Bone marrow (tissue), 2 donors: ENCODE results near the gene PHYHIPL.
"Not testable (repeated sequence)": the region's sequence is repeated elsewhere in the genome, so short reads cannot be mapped to it uniquely, and the experiment has no call there.

Experiments
- DNase-seq, 2 donors: peaks; one replicate each; lab custom pipeline; 2025; lab: John Stamatoyannopoulos, UW

Gene PHYHIPL

DNA sequence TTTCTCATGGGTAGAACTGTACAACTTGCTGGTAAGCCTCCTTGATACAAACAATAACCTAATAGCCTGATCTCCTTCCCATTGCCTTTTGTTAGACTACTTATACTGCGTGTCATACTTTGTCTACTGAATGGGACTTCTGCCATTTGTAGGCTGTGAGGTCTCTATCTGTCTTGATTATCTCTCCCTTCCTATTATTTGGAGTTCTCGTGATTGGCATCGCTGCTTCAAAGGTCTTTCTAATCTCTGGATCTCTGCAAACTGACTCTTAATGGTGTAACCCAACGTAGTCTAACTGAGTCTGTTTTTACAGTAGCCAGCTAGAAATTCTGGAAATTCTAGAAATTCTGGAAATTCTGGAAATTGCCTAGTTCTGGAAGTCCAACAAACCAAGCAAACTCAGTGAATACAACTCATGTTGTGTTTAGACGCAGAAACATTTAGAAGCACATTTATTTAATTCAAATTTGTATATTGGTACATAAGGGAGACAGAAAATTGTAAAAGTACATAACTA lies 29.8 kb downstream of the PHYHIPL start:
- DNase-seq, result no peak

DNA sequence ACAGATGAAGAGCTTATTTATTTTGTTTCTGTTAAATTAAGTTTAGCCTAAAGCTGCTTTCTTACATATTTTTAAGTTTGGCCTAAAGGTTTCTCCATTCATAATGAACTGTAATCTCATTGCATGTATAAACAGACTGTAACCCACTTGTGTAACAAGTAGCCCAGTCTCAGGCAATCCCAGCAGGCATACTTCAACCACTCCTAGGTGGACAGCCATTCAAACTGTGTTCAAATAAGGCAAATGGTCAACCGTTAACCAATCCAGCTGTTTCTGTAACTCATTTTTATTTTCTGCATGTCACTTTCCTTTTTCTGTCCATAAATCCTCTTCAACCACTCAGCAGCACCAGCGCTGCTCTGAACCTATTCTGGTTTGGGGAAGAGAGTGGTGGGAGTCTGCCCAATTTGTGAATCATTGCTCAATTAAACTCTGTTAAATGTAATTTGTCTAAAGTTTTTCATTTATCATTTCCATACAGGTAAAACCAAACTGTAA lies 35.9 kb downstream of the PHYHIPL start:
- no peak for DNase-seq

DNA sequence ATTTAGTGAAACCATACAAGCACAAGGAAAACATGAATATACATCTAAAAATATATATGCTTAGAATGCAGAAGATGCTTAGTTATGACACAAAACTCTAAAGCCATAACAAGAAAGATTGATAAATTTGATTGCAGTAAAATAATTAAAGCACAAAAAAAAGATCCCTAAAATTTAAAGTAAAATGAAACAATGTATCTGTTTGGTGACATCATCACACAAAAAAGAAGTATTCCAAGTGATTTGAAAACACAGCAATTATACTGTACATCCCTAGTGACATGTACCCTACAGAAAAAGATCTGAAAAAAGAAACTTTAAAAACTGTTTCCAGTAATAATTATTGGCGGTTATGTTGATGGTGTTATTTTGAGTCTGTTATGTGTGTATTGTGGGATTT lies 37.7 kb downstream of the PHYHIPL start:
- no peak for DNase-seq

DNA sequence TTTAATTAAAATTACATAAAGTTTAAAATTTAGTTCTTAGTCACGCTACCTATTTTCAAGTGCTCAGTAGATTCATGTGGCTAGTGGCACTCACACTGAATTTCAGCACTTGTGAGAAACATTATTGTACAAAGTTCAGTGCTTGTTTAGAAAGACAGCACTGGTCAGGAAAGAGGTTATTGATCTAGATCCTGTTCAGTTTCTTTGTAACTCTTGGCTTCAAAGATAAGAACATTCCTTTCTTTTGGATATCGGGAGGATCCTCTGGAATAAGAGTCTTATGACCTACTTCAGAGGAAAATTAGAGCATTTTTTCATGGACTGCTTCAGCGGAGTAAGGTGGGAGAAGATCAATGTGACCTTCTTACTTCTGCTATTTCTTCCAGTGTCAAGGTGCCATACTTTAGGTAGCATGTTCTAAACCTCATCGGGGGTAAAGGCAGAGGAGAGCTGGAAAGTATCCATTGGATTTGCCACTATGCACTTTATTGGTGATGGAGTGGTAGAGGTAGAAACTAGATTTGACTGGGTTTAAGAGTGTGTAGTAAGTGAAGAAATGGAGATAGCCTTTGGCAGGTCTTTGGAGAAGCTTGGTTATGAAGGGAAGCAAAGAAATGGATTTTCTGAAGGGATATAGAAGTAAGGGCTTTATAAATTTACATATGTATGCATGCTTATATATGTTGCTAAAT lies 39.9 kb downstream of the PHYHIPL start:
- no peak for DNase-seq

DNA sequence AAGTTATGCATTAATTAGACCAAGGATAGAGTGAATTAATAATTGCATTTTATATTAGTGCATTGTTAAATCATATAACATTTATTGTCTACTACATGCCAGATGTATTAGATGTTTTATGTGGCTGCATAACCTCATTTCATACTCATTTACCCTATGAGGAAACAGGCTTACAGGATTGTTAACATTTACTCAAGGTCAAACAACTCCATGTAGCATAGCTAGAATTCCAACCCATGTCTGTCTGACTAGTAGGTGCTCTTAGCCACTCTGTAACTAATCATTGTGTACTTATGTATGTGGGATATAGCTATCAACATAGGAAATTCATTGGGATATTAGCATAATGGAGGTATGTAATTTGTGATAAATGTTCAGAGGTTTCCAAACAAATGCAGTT lies 46.3 kb downstream of the PHYHIPL start:
- DNase-seq, result no peak

DNA sequence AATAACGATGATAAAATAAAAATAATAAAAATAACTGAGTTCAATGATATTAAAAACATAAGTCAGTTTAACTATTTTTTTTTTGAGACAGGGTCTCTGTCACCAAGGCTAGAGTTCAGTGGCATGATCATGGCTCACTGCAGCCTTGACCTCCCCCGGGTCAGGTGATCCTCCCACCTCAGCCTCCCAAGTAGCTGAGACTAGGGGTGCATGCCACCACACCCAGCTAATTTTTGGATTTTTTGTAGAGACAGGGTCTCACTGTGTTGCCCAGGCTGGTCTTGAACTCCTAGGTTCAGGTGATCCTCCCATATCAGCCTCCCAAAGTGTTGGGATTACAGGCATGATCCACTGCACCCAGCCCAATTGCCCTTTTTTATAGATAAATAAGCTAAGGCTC lies 47.2 kb downstream of the PHYHIPL start:
- DNase-seq, result not testable (repeated sequence)

DNA sequence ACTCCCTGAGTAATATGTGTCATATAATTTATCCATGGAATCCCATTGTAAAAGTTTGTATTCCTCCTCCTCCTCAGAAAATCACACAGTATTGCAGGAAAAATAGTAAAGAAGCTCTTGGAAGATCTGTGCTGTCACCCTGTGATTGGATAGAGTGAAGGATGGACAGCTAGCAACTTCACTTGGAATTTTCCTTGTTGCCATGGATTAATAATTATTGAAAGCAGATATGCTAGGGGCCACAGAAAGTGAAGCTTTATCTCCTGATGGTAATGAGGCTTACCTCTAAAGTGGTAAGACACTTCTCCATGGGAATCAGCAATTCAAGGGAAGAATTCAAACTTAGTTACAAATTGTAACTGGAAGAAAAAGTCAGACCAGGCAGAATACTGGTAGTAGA lies 48.8 kb downstream of the PHYHIPL start:
- no peak for DNase-seq

DNA sequence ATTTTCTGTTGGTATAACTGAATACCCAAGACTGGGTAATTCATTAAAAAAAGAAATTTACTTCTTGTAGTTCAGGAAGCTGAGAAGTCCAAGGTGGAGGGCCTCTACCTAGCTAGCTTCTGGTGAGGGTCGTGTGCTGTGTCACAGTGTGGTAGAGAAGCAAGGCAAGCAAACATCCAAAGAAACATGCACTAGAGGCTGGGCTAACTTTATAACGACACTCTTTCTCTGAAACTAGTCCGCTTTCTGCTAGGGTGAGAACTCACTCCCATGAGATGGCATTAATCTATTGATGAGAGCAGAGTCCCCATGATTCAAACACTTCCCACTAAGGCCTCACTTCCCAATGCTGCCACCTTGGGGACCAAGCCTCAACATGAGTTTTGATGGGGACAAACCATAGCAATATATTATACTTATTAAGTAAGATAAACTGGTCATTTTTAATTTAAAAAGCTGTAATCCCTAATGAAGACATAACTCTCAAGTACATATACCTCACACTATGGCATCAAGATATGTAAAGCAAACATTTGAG lies 50.8 kb downstream of the PHYHIPL start:
- no peak for DNase-seq

DNA sequence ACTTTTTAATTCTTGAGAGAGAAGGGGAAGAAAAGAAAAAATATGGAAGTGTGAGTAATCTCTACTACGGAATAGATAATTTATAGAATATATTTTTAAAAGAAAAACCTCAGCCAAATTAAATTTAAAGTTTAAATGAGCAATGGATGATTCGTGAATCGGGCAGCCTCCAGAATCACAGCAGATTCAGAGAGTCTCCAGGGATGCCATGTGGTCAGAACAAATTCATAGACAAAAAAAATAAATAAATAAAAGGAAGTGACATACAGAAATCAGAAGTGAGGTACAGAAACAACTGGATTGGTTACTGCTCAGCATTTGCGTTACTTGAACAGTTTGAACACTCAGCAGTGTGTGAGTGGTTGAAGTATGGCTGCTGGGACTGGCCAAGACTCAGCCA lies 53.0 kb downstream of the PHYHIPL start:
- DNase-seq, result no peak

DNA sequence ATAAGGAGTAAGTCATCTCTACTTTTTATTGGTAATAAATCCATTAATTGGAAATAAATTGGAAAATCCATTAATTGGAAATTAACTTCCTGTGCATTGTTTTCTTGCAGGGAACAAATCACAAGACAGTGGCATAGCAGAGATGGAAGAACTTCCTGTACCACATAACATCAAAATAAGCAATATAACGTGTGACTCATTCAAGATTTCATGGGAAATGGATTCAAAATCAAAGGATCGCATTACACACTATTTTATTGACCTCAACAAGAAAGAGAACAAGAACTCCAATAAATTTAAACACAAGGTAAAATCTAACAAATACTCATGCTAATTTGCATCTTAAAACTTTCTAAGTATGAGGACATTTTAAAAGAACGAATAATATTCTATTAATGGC lies 57.8 kb downstream of the PHYHIPL start:
- DNase-seq, result no peak

DNA sequence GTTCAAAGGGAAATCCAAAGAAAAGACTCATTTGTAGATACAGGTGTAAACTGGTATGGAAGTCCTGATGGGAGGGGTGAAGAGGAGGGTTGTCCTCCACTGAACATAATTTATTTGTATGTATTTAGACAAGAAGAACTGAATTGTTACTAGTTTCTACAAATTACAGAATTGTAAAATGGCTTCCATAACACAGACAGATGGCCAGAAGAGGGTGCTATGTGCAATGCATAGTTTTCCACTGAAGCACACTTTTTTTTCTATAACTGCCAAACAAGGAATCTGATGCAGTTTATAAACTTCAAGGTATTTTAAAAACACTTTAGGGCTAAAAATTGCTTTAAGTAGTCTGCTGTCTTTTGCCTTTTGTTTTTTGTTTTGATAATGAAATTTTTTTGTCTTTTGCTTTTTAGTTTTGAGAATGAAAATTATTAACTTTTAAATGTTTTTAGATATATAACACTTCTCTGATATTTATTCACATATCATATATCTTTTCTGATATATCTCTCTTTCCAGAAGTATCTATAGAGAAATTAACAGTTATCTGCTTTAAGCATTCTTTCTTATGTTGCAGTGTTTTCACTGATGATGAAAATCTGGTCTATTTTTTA lies 58.5 kb downstream of the PHYHIPL start:
- DNase-seq, result no peak

DNA sequence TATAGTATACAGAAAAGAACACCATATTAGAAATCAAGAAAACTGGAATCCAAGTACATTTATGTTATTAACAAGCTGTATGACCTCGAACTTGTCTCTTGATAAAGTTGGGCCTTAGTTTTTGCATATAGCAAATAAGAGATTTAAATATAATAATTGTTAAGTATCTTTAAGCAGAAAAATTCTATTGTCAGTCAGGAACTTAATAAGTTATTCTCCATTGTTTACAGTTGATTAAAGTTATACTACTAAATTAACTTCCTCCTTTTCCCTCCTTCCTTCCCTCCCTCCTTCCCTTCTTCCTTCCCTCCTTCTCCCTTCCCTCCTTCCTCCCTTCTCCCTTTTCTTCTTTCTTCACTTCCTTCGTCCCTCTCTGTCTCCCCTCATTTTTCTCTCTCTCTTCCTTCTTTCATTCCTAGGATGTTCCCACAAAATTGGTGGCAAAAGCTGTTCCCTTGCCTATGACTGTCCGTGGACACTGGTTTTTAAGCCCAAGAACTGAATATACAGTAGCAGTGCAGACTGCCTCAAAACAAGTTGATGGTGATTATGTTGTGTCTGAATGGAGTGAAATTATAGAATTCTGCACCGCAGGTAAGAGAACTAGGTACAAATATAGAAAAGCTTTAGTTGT lies 59.7 kb downstream of the PHYHIPL start:
- DNase-seq, result no peak

DNA sequence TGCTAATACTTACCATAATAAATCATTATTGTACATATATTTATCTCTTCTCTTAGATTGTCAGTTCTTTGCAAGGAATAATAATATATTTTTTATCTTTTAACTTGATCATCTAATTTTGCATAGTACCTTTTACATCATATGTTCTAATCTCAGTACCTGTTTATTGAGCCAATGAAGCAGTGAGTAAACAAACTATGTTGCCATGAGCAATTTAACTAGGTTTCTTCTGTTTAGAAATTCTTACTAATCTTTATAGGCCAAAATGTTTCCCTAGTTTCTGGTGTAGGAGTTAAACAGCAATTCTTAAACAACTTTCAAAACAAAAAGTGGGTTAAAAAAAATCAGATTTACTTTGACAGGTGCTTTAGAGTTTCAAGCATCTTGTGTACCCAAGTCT lies 61.3 kb downstream of the PHYHIPL start:
- DNase-seq, result no peak

DNA sequence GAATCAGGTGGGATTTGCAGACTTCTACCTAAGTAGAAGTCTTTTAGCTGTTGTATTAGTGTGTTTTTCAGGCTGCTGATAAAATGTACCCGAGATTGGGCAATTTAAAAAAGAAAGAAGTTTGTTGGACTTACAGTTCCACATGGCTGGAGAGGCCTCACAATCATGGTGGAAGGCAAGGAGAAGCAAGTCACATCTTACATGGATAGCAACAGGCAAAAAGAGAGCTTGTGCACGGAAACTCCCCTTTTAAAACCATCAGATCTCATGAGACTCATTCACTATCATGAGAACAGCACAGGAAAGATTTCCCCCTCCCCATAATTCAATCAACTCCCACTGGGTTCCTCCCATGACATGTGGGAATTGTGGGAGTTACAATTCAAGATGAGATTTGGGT lies 62.7 kb downstream of the PHYHIPL start:
- not testable (repeated sequence) for DNase-seq

DNA sequence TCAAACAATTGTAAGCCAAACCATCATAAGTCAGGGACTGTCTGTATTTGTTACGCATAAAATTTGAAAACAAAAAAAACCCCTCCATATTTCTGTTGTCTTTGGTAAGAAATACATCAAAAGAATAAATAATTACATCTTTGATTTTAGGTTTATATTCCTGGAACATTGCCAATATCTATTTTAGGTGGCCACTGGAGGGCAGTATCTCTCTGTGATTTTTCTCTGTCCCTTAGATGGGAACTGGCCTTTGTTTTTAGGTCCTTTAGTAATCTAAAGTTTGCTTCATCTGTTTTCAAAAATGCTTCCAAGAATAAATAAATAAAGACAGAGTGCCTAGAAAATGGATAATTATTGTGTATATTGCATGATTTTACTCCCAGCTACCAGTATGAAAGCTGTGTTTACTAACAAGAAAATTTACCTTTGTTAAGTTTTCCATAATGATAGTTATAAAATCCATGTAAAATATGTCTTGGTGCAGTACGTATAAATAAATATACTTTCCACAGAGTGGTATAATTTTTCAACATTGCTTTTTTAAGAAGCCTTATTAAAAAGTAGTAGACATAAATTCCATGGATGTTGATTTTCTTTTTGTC lies 64.2 kb downstream of the PHYHIPL start:
- DNase-seq, result no peak

DNA sequence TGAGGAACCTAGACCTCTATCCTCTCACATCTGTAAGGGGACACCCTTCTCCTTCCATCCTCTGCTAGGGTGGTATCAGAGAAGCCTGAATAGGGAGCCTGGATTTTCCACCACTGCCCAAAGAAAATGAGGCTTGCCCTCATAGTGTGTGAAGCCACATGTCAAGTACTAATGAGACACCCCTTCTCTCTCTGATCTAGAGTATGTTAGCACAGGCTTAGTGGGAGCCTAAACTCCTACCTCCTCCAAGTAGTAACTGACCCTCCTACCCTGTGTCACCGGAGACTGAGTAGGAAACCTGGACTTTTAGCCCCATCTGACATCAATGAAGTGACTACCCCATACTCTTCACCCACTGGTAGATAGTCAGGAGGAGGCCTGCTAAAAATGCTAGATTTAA lies 65.6 kb downstream of the PHYHIPL start:
- DNase-seq, result no peak

DNA sequence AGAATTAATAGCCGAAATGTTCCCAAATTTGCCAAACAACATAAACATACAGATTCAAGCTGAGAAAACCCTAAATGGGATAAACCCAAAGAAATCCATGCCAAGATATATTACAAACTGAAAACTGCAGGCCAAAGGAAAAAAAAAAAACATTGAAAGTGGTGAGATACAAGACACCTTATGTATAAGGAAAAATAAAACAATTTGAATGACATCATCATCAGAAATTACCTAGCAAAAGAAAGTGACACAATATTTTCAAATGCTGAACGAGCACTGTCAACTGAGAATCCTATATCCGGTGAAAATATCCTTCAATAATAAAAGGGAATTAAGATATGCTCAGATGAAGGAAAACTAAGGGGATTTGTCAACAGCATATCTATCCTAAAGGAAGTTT lies 66.5 kb downstream of the PHYHIPL start:
- DNase-seq, result no peak

DNA sequence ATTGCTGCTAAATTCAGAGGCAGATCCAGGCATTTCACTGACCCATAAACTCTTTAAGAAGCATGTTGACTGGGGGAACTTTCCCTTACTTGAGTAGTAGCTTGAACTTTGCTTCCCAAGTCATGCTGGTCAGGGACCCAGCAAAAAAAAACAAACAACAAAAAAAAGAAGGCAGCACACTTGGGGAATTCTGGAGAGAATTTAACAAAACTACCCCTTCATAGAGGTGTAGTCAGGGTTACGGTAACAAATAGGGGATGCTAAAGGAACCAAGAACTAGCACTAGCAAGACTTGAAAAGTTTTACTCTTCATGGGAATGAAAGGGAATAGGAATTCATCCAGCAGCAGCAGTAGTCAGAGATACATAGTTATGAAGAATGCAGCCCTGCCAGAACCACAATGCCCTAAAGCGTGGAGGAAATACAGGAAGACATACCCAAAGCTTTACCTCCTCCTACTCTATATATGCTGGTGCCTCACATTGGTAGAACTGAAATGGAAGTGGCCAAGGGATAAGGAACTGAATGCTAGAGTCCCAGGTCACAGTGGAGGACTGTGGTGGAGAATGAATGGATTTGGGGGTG lies 67.3 kb downstream of the PHYHIPL start:
- no peak for DNase-seq

DNA sequence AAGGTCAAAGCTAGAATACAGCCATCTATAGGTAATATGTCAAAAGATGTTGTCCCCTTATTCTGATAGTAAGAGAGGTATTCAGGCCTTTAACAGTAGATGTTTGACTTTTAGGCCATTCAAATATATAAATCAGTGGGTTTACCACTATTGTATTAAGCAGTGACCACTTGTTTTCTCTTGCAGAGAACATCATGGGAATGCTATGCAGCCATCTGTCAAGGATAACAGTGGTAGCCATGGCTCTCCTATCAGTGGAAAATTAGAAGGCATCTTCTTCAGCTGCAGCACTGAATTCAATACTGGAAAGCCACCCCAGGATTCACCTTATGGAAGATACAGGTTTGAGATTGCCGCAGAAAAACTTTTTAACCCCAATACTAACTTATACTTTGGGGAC lies 68.4 kb downstream of the PHYHIPL start:
- DNase-seq, result no peak

DNA sequence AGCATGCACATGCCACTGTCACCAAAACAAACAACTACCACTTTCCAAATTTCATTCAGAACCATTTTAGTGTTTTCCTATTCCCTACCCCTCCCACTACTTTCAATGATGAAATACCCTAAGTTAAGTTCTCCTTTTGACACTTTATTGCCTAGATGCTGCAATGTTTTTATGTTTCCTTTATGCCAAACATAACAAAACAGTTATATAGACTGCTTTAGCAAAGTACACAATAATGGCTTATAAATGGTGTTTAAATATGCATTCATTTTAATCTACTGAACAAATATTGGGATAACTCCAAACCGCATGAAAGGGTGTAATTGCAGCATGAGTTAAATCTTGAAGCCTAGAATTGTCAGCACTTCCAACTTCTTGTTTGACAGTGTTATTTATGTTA lies 69.2 kb downstream of the PHYHIPL start:
- DNase-seq, result no peak

DNA sequence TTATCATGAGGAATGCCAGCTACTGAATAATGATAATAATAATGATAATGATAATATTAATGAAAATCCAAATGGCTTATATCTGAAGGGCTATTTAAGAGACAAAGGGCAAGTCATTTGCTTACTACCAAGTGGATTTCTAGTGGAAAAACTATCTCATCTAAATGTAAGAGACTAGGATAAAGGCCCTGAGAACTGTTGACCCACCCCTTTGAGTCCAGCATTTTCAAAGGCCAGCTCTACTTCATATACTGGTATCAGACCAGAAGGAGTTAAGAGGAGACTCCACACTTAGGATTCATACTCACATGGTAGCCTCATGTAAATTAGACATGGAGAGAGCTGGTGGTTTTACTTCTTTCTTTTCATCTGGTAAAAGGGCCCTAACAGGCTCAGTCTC lies 76.0 kb downstream of the PHYHIPL start:
- DNase-seq, result no peak

DNA sequence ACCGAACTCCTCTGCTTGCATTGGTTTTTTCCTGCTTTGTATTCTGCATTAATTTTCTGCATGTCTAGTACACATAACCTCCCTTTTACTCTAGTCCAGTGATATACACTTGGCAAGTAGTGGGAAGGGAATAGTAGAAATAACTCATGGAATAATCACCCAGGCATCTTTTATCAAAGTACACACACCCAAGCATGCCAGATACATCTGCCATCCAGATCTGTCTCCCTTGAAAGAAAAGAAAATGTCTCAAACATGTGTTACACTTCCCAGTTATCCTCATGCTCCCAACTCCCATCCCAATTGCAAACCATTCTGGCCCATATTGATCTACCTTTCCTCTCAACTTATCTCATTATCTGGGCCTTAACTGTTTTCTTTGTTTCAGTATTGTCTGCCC lies 79.0 kb downstream of the PHYHIPL start:
- no peak for DNase-seq
